Measurements from ENCODE around the gene CCDC183. TPM values are rescaled to one million over a fixed set of nuclear protein-coding genes. Genes with fewer than 3 reads are reported as not detected.

Gene CCDC183
- total RNA-seq, 1 experiment from 2014 or later = 1.1 TPM

DNA sequence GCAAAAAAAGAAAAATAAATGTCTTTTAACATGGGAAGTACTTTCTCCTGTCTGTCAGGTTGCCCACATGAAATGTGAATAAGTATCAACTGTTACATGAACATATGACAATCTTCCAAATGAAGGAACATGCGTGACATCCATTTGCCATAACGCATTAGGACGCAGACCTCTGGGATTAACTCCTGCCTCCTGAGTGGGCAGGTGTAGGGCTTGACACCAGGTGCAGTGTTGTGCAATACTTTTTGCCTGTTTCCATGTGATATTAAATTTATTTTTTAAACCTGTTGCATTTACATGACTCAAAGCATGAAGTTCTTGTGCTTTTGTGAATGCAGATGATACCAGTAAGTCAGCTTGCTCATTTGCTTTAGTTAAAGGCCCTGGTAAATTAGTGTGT lies 13.7 kb upstream of the CCDC183 start:
- Histone ChIP-seq H2BK15ac (ENCODE audit: low read depth, low read length) (no peak overlapping the region), H3K23ac (ENCODE audit: insufficient read length, low read depth, low read length) (no peak overlapping the region), H3K23me2 (ENCODE audit: insufficient read length, low read depth, low read length, poor library complexity, severe bottlenecking) (no peaks in the 10 kb centered on the region), H3T11ph (ENCODE audit: low read length) (no peak overlapping the region), H2AFZ (ENCODE audit: low read length) (no peak overlapping the region), H3K79me1 (ENCODE audit: insufficient read depth, low read depth, low read length, poor library complexity, severe bottlenecking) (no peaks in the 10 kb centered on the region), H2BK20ac (ENCODE audit: low read depth, low read length, poor library complexity, severe bottlenecking) (no peak overlapping the region), H2AK5ac (ENCODE audit: insufficient read length, low read length) (no peak overlapping the region), H3K79me2 (ENCODE audit: insufficient read depth, low read length) (no peaks in the 10 kb centered on the region), H4K5ac (ENCODE audit: insufficient read length, low read depth, low read length) (no peak overlapping the region), H3K9ac (ENCODE audit: extremely low read depth, insufficient read length, low read length) (no peak overlapping the region), H3K14ac (ENCODE audit: insufficient read depth, low read length) (no peak overlapping the region), H3K9me3 (ENCODE audit: control insufficient read depth, low read depth, low read length) (no peaks in the 10 kb centered on the region), H3K18ac (ENCODE audit: insufficient read length, low read depth, low read length) (no peak overlapping the region), H3K4me1 (ENCODE audit: insufficient read depth, low read length) (no peaks in the 10 kb centered on the region), H4K20me1 (ENCODE audit: control insufficient read depth, insufficient read depth, insufficient read length) (no peaks in the 10 kb centered on the region), H3K4me2 (ENCODE audit: insufficient read depth, insufficient read length, low read length) (no peak overlapping the region), H3K27me3 (ENCODE audit: insufficient read depth, low read length) (no peaks in the 10 kb centered on the region; the same call in 1 of the 2 replicates), H2BK5ac (ENCODE audit: insufficient read length, low read length) (no peak overlapping the region), H2BK12ac (ENCODE audit: insufficient read length, low read depth, low read length) (no peak overlapping the region), H3K4ac (ENCODE audit: low read depth, low read length) (no peak overlapping the region), H3K56ac (ENCODE audit: insufficient read length, low read depth, low read length) (no peak overlapping the region), H4K91ac (ENCODE audit: insufficient read length, low read depth, low read length) (no peak overlapping the region), H3K27ac (ENCODE audit: insufficient read length, low read depth, low read length) (no peak overlapping the region), H2BK120ac (ENCODE audit: low read depth, low read length, poor library complexity, severe bottlenecking) (no peak overlapping the region), H4K8ac (replicated peaks; ENCODE audit: insufficient read length, low read depth, low read length) (no peak overlapping the region)
- TF ChIP-seq, protein P1, sequence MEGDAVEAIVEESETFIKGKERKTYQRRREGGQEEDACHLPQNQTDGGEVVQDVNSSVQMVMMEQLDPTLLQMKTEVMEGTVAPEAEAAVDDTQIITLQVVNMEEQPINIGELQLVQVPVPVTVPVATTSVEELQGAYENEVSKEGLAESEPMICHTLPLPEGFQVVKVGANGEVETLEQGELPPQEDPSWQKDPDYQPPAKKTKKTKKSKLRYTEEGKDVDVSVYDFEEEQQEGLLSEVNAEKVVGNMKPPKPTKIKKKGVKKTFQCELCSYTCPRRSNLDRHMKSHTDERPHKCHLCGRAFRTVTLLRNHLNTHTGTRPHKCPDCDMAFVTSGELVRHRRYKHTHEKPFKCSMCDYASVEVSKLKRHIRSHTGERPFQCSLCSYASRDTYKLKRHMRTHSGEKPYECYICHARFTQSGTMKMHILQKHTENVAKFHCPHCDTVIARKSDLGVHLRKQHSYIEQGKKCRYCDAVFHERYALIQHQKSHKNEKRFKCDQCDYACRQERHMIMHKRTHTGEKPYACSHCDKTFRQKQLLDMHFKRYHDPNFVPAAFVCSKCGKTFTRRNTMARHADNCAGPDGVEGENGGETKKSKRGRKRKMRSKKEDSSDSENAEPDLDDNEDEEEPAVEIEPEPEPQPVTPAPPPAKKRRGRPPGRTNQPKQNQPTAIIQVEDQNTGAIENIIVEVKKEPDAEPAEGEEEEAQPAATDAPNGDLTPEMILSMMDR (conservative IDR thresholded peaks at IDR 0.05) = no peak
- Mint-ChIP-seq H3K9me3 (peaks cover 11 to 13% of the 10 kb centered on the region in 2 experiments), H3K4me1 (peaks cover under 1 to 3% of the 10 kb centered on the region in 2 experiments), H3K36me3 (ENCODE audit: insufficient read depth in 1 of 3, low read depth in 3 of 3) (no peaks in the 10 kb centered on the region; a peak in 1 of 7 replicates), H3K27ac (no peak overlapping the region), H3K27me3 (ENCODE audit: low read depth) (peaks cover 48% of the 10 kb centered on the region), H3K4me3 (no peak overlapping the region)
- no peak for DNase-seq
- no CpG with 5 or more reads among the region's 3 CpGs for WGBS (ENCODE audit: extremely low coverage, insufficient read length, low lambda C conversion rate)
